GM19193 (cell line): ENCODE results near the gene LRRC56.

Experiments
- POLR2A ChIP-seq: IDR thresholded peaks from 4 replicates; pipeline ENCODE4 v1.6.1; 2011; ENCODE audit not compliant: insufficient read depth, insufficient read length; ENCODE audit errors: extremely low read depth

The LRRC56 gene

DNA sequence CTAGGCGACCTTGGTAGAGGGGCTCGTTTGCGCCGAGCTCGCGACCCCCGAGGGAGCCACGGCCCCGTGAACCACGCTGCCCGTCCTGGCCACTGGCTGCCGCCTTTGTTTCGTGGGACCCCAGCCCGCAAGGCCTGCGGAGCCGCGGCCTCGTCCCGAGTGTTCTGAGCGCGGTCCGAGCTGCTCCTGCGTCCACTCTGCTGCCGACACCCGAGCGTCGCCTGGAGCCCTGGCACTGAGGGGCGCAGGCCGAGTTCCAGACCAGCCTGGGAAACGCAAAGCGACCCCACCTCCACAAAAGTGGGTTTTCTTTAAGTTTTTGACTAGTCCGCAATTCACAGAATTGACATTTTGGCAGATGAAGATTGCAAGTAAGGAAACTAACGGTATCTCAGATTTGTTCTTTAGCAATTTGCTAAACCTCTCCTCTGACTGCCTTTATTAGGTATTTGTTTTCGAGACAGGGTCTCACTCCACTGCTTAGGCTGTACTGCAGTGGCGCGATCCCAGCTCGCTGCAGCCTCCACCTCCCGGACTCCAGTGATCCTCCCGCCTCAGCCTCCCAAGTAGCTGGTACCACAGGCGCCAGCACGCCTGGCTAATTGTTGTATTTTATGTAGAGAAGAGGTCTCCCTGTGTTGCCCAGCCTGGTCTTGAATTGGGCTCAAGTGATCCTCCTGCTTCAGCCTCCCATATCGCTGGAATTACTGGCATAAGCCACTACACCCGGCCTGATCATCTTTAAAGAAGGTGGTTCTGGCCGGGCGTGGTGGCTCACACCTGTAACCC, 29.4 kb upstream of the LRRC56 start:
- no peak for TF ChIP-seq POLR2A

GRCh38 chr11:508956-509355, 28.4 kb upstream of the LRRC56 start:
- TF ChIP-seq POLR2A, result no peak

- TF ChIP-seq POLR2A, result no peak
Observed at GRCh38 chr11:512761-513595, 24.3 kb upstream of the LRRC56 start.

GRCh38 chr11:514606-515005, 22.7 kb upstream of the LRRC56 start:
- no peak for TF ChIP-seq POLR2A

- no peak for TF ChIP-seq POLR2A
Observed at GRCh38 chr11:515131-515530, 22.2 kb upstream of the LRRC56 start.

DNA sequence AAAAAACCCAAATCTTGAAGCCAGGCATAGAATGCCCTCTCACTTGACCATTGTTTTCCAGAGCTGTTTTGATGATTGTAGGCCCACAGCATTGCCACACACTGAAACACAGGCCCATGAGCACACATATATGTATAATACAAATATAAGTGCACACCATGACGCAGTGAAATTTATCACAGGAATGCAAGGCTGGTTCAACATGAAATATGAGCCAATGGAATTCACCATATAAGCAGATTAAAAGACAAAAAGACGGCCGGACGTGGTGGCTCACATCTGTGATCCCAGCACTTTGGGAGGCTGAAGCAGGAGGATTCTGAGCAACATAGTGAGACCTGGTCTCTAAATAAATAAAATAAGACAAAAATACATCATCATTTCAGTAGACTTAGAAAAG, 20.9 kb upstream of the LRRC56 start:
- no peak for TF ChIP-seq POLR2A

DNA sequence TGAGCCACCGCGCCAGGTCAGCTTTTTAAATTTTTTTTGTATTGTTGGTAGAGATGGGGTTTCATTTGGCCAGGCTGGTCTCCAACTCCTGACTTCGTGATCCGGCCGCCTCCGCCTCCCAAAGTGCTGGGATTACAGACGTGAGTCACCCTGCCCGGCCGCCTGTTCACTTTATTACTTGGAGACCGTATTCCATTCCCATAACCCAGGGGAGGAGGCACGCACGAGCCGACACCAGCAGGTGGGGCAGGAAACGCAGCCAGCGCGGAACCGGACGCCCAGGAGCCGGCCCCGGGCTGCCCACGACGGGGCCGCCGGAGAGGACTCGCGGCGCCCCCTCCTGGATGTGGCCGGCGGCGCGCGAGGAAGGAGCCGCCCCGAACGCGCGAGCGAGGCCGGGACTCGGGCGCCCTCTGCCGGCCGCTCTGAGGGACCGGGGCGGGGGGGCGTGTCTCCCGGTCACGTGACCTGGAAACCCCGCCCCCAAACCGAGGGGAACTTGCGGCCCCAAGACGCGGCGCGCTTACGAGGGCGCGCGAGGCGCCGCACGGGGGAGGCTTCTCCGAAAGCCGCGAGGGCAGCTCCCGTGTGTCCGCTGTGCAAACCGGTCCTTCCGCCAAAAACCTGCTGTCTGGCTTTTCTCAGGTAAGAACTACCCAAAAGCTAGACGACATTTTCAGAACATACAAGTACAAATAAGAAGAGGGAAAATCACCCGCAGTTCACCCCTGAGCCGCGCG, 18.7 kb upstream of the LRRC56 start:
- TF ChIP-seq POLR2A, result no peak

DNA sequence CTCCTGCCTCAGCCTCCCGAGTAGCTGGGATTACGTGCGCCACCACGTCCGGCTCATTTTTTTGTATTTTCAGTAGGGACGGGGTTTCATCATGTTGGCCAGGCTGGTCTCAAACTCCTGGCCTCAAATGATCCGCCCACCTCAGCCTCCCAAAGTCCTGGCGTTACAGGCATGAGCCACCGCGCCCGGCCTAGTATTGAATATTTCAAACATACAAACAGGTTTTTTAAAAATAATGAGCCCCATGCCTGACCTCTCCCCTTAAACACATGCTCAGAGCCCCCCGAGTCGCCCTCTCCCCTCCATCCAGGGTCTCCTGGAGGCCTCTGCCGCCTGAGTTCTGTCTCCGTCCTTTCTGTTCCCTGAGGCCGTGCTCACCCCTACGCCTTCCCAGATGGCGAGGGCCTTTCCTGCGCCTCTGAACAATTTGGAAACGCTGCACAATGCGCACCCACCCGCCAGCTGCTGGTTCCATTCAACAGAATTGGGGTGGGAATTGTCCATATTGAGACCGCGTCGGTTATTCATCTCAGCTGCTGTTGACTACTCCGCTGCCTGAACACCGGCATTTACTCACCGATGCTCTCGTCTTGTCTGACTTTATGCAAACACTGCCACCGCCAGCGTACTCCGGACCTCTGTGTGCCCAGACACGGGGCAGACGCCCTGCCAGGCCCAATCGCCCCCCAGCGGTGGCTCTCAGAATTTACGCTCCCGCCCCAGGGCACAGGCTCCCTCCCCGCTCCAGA, 16.7 kb upstream of the LRRC56 start:
- TF ChIP-seq POLR2A, result no peak

DNA sequence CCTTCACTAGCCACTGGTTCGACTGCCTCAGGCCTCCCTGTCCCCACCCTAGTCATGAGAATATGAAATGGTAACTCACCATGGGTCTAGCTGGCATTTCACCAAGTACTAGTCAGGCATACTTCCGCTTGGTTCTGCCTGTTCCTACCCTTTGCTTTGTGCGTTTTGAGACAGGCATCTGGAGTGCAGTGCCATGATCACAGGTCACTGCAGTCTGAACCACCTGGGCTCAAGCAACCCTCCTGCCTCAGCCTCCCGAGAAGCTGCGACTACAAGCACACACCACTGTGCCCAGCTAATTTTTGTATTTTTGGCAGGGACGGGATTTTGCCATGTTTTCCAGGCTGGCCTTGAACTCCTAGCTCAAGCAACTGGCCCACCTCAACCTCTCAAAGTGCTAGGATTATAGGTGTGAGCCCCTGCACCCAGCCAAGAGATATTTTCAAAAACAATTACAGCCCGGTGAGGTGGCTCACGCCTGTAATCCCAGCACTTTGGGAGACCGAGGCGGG, 16.1 kb upstream of the LRRC56 start:
- TF ChIP-seq POLR2A, result no peak

DNA sequence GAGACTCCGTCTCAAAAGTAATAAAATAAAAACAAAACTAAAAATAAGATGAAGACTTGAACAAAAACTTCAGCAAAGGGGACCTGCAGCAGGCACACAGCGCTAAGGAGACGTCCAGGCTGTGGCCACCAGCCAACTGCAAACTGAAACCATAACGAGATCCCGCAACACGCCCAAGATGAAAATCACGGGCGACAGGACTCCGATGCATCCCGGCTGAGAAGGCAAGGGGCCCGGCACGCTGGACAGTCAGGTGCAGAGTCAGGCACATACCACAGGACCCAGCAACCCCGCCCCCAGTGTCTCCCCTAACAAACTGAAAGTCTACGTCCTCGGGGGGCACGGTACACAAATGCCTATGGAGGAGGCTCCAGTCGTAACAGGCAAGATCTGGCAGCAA, 11.1 kb upstream of the LRRC56 start:
- no peak for TF ChIP-seq POLR2A

- no peak for TF ChIP-seq POLR2A
Observed at GRCh38 chr11:528166-528814, 9.0 kb upstream of the LRRC56 start.

DNA sequence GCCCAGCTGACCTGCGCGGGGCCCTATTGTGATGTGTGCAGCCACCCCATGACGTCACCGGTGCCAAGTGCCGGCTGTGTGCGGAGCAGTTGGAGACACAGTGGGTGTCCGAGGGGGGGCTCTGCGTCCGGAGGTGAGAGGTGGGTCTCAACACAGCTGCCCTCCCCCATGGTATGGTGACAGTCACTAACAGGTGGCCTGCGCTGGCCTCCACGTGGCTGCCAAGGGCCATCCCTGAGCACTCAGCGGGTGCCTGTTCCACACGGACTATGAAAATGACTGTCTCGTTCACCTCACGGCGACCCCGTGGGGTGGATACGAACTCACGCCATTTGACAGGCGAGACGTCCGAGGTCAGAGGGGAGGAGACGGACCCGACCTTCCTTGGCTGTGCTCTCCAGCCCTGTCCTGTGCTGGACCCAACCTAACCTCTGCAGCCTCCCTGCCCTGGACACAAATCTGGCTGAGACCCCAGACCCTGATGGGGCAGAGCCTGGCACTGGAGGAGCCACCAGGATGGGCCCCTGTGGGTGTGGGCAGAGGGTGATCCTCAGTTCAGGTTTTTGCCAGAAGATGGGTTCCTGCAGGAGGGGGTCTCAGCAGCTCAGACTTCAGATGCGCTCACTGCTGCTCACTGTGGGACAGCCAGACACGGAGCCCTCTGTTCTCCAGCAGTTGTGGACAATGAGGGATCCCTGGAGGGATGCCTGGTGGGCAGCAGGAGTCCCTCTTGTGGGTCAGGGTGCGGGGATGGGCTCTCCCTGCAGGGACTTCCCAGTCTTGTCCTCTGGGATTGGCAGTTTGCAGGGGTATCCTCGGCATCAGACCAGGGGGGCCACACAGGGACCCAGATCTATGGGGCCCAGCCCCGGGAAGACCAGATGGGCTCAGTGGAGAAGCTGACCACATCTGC, 8.3 kb upstream of the LRRC56 start:
- TF ChIP-seq POLR2A, result no peak

DNA sequence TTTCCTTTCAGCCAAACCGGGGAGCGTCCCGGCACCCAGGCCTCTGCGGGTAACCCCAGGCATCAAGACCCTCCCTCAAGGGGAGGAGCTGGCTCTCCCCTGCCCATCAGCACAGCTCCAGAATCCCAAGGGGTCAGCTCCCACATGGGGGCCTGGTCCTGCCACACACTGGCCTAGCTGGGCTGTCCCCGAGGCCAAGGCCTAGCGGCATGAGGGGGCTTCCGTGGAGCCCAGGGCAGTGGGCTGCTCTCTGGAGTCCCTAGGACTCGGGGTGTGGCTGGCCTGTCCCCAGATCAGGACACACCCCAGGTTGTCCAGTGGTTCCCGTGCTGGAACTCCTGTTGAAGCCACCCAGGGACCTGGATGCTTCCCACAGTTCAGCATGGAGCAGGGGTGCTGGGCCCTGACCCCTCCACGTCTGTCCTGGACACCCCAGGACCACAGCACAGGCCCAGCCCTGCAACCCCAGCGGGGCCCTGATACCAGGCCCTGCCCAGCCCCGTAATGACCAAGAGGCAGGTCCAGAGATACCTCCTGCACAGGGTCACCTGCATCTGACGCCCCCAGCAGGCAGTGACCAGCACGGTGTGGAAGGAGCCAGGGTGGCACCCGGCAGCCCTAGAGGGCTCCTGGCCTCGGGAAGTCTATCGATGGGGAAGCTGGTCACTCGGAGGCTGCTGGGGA, 7.5 kb upstream of the LRRC56 start:
- TF ChIP-seq POLR2A, result no peak
